22Rv1 (cell line): ENCODE results near the gene CTTN.

Experiments used
- H3K27ac ChIP-seq: fragments of 450-650 bp; 2 replicates; pipeline ENCODE4 v1.5.1; 2017
- ZFX ChIP-seq: fragments of 450-650 bp; IDR thresholded peaks from 2 replicates; pipeline ENCODE4 v1.6.1; 2017; ENCODE audit warnings: antibody characterized with exemption, borderline replicate concordance
- TF ChIP-seq, protein P1 (sequence below): fragments of 450-650 bp; IDR thresholded peaks from 2 replicates; pipeline ENCODE4 v1.5.1; 2017; ENCODE audit warnings: mild to moderate bottlenecking

CTTN gene

GRCh38 chr11:70353900-70354568 lies 44.3 kb upstream of the CTTN start:
- TF ChIP-seq, protein P1, sequence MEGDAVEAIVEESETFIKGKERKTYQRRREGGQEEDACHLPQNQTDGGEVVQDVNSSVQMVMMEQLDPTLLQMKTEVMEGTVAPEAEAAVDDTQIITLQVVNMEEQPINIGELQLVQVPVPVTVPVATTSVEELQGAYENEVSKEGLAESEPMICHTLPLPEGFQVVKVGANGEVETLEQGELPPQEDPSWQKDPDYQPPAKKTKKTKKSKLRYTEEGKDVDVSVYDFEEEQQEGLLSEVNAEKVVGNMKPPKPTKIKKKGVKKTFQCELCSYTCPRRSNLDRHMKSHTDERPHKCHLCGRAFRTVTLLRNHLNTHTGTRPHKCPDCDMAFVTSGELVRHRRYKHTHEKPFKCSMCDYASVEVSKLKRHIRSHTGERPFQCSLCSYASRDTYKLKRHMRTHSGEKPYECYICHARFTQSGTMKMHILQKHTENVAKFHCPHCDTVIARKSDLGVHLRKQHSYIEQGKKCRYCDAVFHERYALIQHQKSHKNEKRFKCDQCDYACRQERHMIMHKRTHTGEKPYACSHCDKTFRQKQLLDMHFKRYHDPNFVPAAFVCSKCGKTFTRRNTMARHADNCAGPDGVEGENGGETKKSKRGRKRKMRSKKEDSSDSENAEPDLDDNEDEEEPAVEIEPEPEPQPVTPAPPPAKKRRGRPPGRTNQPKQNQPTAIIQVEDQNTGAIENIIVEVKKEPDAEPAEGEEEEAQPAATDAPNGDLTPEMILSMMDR = no peak
- TF ChIP-seq ZFX = no peak
- H3K27ac ChIP-seq = no peak overlapping the region

DNA sequence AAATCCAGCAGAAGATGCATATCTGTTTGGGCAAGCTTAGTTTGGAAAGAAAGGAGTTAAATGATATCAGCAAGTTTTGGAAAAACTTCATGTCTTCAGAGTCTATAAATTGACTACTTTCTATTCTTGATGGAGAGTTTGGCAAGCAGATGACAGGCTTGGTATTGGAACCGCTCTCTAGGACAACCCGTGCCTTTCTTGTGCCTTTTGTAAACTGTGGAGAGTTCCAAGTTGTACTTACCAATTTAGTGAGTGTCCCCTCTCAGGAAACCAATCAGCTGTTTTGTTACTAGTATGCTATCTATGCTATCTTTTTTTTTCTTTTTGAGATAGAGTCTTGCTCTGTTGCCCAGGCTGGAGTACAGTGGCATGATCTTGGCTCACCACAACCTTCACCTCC lies 43.7 kb upstream of the CTTN start:
- no peak for TF ChIP-seq ZFX
- TF ChIP-seq, protein P1 = no peak
- H3K27ac ChIP-seq = no peak overlapping the region

- TF ChIP-seq, protein P1 = no peak
- no peak for TF ChIP-seq ZFX
Observed at GRCh38 chr11:70358753-70359152, 39.6 kb upstream of the CTTN start.

GRCh38 chr11:70359451-70360205 lies 38.7 kb upstream of the CTTN start:
- TF ChIP-seq, protein P1 = no peak
- no peak for TF ChIP-seq ZFX

More at GRCh38 chr11:70358753-70359152, 39.6 kb upstream of the CTTN start:
- no peak overlapping the region for H3K27ac ChIP-seq

DNA sequence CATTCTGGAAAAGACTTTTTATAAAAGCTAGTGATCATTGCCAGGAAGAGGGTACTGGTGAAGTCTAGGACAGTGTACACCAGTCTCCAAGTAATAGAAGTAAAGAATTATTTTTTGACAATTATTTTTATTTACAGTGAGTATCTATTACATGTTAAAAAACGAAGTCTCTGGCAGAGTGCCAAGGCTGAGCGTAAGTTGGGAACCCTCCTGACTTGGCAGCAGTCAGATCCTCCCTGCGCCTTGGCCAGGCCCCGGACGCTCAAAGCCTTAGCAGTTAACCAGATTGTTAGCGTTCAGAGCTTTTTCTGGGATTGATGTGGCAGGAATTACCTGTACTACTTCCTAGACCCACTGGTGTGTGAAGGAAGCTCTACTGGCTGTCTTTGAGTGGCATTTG lies 38.1 kb upstream of the CTTN start:
- no peak for TF ChIP-seq ZFX
- TF ChIP-seq, protein P1 = no peak
- no peak overlapping the region for H3K27ac ChIP-seq

More at GRCh38 chr11:70359451-70360205, 38.7 kb upstream of the CTTN start:
- no peak overlapping the region for H3K27ac ChIP-seq

DNA sequence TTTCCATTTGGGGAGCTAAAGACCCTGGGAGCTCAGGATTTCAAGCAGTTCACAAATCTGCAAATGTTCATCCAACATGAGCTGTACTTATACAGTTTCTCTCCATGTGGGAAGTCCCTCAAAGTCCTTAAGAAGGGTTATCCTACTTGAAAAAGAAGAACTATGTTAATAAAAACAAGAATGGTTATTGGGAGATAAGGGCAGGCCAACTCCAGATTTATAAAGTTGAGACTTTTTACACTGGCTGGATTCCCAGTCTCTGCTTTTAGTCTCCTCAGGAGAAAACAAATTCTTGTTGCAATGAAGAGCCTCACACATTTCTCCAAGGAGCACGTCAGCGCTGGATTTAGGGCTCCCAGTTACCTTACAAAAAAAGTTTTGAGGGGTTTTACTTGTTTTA lies 34.2 kb upstream of the CTTN start:
- TF ChIP-seq, protein P1 = no peak
- no peak for TF ChIP-seq ZFX

GRCh38 chr11:70364745-70365543 lies 33.4 kb upstream of the CTTN start:
- H3K27ac ChIP-seq = no peak overlapping the region
- TF ChIP-seq, protein P1 = no peak
- no peak for TF ChIP-seq ZFX

More for the DNA sequence above, 34.2 kb upstream of the CTTN start:
- H3K27ac ChIP-seq = no peak overlapping the region
